H1 (cell line): Measurements from ENCODE around the gene EMD. TPM values are rescaled to one million over a fixed set of nuclear protein-coding genes. Genes with fewer than 3 reads are reported as not detected.

Experiments
- CTCF ChIA-PET: fragments of 300-600 bp; sonication (Branson Sonifier 250); formaldehyde crosslinking; loops from one replicate; lab custom pipeline; 2021; ENCODE audit not compliant: partially characterized antibody; lab: Charles Lee
- POLR2A ChIA-PET: fragments of 300-600 bp; sonication (Branson Sonifier 250); formaldehyde crosslinking; loops from one replicate; lab custom pipeline; 2021; ENCODE audit warnings: inconsistent platforms; ENCODE audit not compliant: partially characterized antibody; lab: Charles Lee
- DNase-seq, 2 experiments: peaks; one replicate each; pipeline versions ENCODE4 v3.0.0 to v3.0.0-alpha.2; 2010 to 2022; ENCODE audit warnings: low spot score in 2 of 2, low read depth in 1 of 2, mixed read lengths in 1 of 2
- FAIRE-seq: peaks from 2 replicates; lab custom pipeline; 2011; peaks lifted over from hg19 to GRCh38; lab: Jason Lieb, UNC
- H2AFZ ChIP-seq: 2 replicates; pipeline ENCODE4 v1.8.1; 2012; ENCODE audit warnings: low read length, inconsistent platforms
- H2AK5ac ChIP-seq: 2 replicates; pipeline ENCODE4 v1.6.1; 2013; ENCODE audit warnings: low read depth, low read length
- H2BK120ac ChIP-seq: replicated peaks from 2 replicates; pipeline ENCODE3; 2013; ENCODE audit warnings: low read depth, low read length, inconsistent platforms
- H2BK12ac ChIP-seq: 2 replicates; pipeline ENCODE4 v1.6.1; 2013; ENCODE audit warnings: low read depth, low read length
- H2BK15ac ChIP-seq: 2 replicates; pipeline ENCODE4 v1.6.1; 2013; ENCODE audit warnings: low read length
- H2BK20ac ChIP-seq: 2 replicates; pipeline ENCODE4 v1.6.1; 2013; ENCODE audit warnings: low read length
- H2BK5ac ChIP-seq: 2 replicates; pipeline ENCODE4 v1.6.1; 2013; ENCODE audit warnings: low read depth, low read length
- H3K14ac ChIP-seq: 2 replicates; pipeline ENCODE4 v1.6.1; 2013; ENCODE audit warnings: inconsistent platforms; ENCODE audit not compliant: insufficient read length
- H3K18ac ChIP-seq: 2 replicates; pipeline ENCODE4 v1.6.1; 2013; ENCODE audit warnings: low read length; ENCODE audit errors: extremely low read depth
- H3K23ac ChIP-seq: 2 replicates; pipeline ENCODE4 v1.6.1; 2013; ENCODE audit warnings: inconsistent platforms; ENCODE audit not compliant: insufficient read length
- H3K23me2 ChIP-seq: 2 replicates; pipeline ENCODE4 v1.6.1; 2013; ENCODE audit warnings: low read depth, low read length
- H3K27ac ChIP-seq: 2 replicates; pipeline ENCODE4 v1.6.1; 2011; ENCODE audit warnings: low read depth, low read length, inconsistent platforms
- H3K27me3 ChIP-seq, 4 experiments: replicated peaks in 1 of 4; 1 replicate in 1 of 4; 2 replicates in 3 of 4; pipeline versions ENCODE4 v1.6.1 to v1.8.1; 2011 to 2013; ENCODE audit warnings: low read length in 3 of 4, mild to moderate bottlenecking in 3 of 4, inconsistent platforms in 2 of 4, mixed read lengths in 2 of 4, moderate library complexity in 1 of 4; ENCODE audit not compliant: control insufficient read depth in 3 of 4, insufficient read depth in 3 of 4; ENCODE audit errors: extremely low read depth in 1 of 4
- H3K36me3 ChIP-seq, 4 experiments: 2 replicates each; pipeline versions ENCODE4 v1.6.1 to v1.8.1; 2011 to 2013; ENCODE audit warnings: mild to moderate bottlenecking in 4 of 4, low read length in 3 of 4, moderate library complexity in 2 of 4, control low read depth in 1 of 4, inconsistent platforms in 1 of 4; ENCODE audit not compliant: insufficient read depth in 4 of 4, control insufficient read depth in 2 of 4
- H3K4ac ChIP-seq: replicated peaks from 2 replicates; pipeline ENCODE3; 2013; ENCODE audit warnings: low read length, low read depth, mixed read lengths, inconsistent platforms; ENCODE audit not compliant: insufficient read length
- H3K4me1 ChIP-seq, 4 experiments: replicated peaks in 1 of 4; 1 replicate in 1 of 4; 2 replicates in 3 of 4; pipeline versions ENCODE4 v1.6.1 to v1.8.1; 2011 to 2013; ENCODE audit warnings: low read length in 3 of 4, inconsistent platforms in 2 of 4, mixed read lengths in 1 of 4; ENCODE audit not compliant: insufficient read depth in 4 of 4, control insufficient read depth in 3 of 4
- H3K4me2 ChIP-seq, 2 experiments: 2 replicates each; pipeline versions ENCODE4 v1.6.1 to v1.8.1; 2011 to 2013; ENCODE audit warnings: low read depth in 2 of 2, low read length in 2 of 2, control low read depth in 1 of 2, inconsistent platforms in 1 of 2, mild to moderate bottlenecking in 1 of 2; ENCODE audit not compliant: insufficient read depth in 1 of 2
- H3K4me3 ChIP-seq, 4 experiments: fragments of 200-600, 300-600 bp in 1 of 4; sonication (generic), shearing (Covaris generic), sonication (Bioruptor Twin) in 1 of 4; 2 replicates each; pipeline versions ENCODE4 v1.5.1 to v1.8.1; 2011 to 2016; ENCODE audit warnings: low read length in 4 of 4, low read depth in 3 of 4, control low read depth in 2 of 4, inconsistent platforms in 2 of 4, mild to moderate bottlenecking in 2 of 4, mixed read lengths in 1 of 4, moderate library complexity in 1 of 4; ENCODE audit not compliant: insufficient read depth in 2 of 4; ENCODE audit errors: extremely low read depth in 1 of 4
- H3K56ac ChIP-seq: replicated peaks from 2 replicates; pipeline ENCODE3; 2013; ENCODE audit warnings: low read depth, mild to moderate bottlenecking, mixed read lengths, low read length, inconsistent platforms; ENCODE audit not compliant: insufficient read length
- H3K79me1 ChIP-seq: 2 replicates; pipeline ENCODE4 v1.6.1; 2013; ENCODE audit warnings: low read depth, low read length, control low read depth
- H3K79me2 ChIP-seq, 2 experiments: 2 replicates each; pipeline versions ENCODE4 v1.6.1 to v1.8.1; 2012 to 2013; ENCODE audit warnings: low read length in 2 of 2, mild to moderate bottlenecking in 2 of 2, inconsistent platforms in 1 of 2; ENCODE audit not compliant: insufficient read depth in 2 of 2, control insufficient read depth in 1 of 2
- H3K9ac ChIP-seq, 4 experiments: replicated peaks in 1 of 4; 1 replicate in 1 of 4; 2 replicates in 3 of 4; pipeline versions ENCODE4 v1.6.1 to v1.8.1; 2011 to 2013; ENCODE audit warnings: low read depth in 3 of 4, low read length in 3 of 4, control low read depth in 2 of 4, mild to moderate bottlenecking in 2 of 4, moderate library complexity in 2 of 4, inconsistent platforms in 1 of 4; ENCODE audit errors: extremely low read depth in 1 of 4
- H3K9me3 ChIP-seq, 2 experiments: 2 replicates each; pipeline versions ENCODE4 v1.6.1 to v1.8.1; 2012 to 2013; ENCODE audit warnings: mild to moderate bottlenecking in 2 of 2, moderate library complexity in 2 of 2, control low read depth in 1 of 2, inconsistent platforms in 1 of 2, low read depth in 1 of 2, low read length in 1 of 2, mixed read lengths in 1 of 2; ENCODE audit not compliant: insufficient read depth in 2 of 2
- H4K20me1 ChIP-seq, 2 experiments: replicated peaks in 1 of 2; 2 replicates each; pipeline versions ENCODE3 to v1.8.1; 2011 to 2013; ENCODE audit warnings: inconsistent platforms in 2 of 2, low read length in 2 of 2, mild to moderate bottlenecking in 1 of 2; ENCODE audit not compliant: insufficient read depth in 2 of 2, control insufficient read depth in 1 of 2
- H4K5ac ChIP-seq: 2 replicates; pipeline ENCODE4 v1.6.1; 2013; ENCODE audit warnings: low read length, low read depth, mixed read lengths, inconsistent platforms; ENCODE audit not compliant: insufficient read length
- H4K8ac ChIP-seq: 2 replicates; pipeline ENCODE4 v1.8.0; 2013; ENCODE audit warnings: mild to moderate bottlenecking, moderate library complexity, low read length, inconsistent platforms; ENCODE audit not compliant: insufficient read depth; ENCODE audit errors: extremely low read depth
- H4K91ac ChIP-seq: replicated peaks from 2 replicates; pipeline ENCODE3; 2013; ENCODE audit warnings: low read length, mixed read lengths, inconsistent platforms; ENCODE audit not compliant: insufficient read length
- CBX8 ChIP-seq: fragments of 300-800, 300-1000 bp; sonication (generic); IDR thresholded peaks from 2 replicates; pipeline ENCODE4 v1.7.1; 2016; ENCODE audit warnings: low read depth, low read length, borderline replicate concordance
- POLR2A ChIP-seq, 2 experiments: IDR thresholded peaks; 1 replicate in 1 of 2; 2 replicates in 1 of 2; pipeline ENCODE4 v1.6.1; 2011; ENCODE audit warnings: low read depth in 2 of 2, low read length in 2 of 2, mild to moderate bottlenecking in 2 of 2; ENCODE audit errors: control extremely low read depth in 1 of 2
- ZNF274 ChIP-seq: IDR thresholded peaks from 2 replicates; pipeline ENCODE4 v1.7.0; 2012; ENCODE audit warnings: low read length, borderline replicate concordance; ENCODE audit errors: extremely low read depth
- WGBS, 2 experiments: shearing (Covaris generic) in 1 of 2; methylation state at CpG; one replicate each; pipeline versions ENCODE4 v1.1.6 to v1.1.7; 2013 to 2015; ENCODE audit warnings: low lambda C conversion rate in 2 of 2, mixed read lengths in 2 of 2, inconsistent platforms in 1 of 2, low coverage in 1 of 2, missing lambda C conversion rate in 1 of 2; ENCODE audit not compliant: insufficient replicate concordance in 2 of 2, insufficient coverage in 1 of 2, insufficient read length in 1 of 2; ENCODE audit errors: extremely low coverage in 1 of 2, missing lambda C conversion rate in 1 of 2; 5-methylcytosine and 5-hydroxymethylcytosine counted together
- polyA plus RNA-seq, 7 experiments: library from polyadenylated mRNA; depleted of rRNA in 3 of 7; stranded (reverse) in 5 of 7; unstranded in 2 of 7; fragments of >200 nt in 5 of 7; fragments of 200-250 nt in 2 of 7; gene quantifications; 1 replicate in 5 of 7; 2 replicates in 1 of 7; 4 replicates in 1 of 7; pipeline versions ENCODE4 v1.2.1 to v1.2.3, GENCODE V29; 2011 to 2013; ENCODE audit warnings: missing spikeins in 2 of 7, mixed read lengths in 2 of 7
- total RNA-seq: library from RNA; stranded (reverse); fragmentation: NEBNext Ultra II Directional; extraction: Animal tissue kit (Norgen Biotek cat#: 25700); gene quantifications from 2 replicates; pipeline ENCODE4 v1.2.1, GENCODE V29; 2021

Gene EMD
- total and polyA plus RNA-seq, 2 of the 8 experiments (the other 6 are each of a cell fraction or from before 2014, with no cell fraction given): 45.5 to 109 TPM

- Histone ChIP-seq H2AFZ (no peak overlapping the region), H3K27me3 (no peaks in the 10 kb centered on the region), H3K79me1 (no peaks in the 10 kb centered on the region), H2BK120ac (no peak overlapping the region), H4K91ac (no peak overlapping the region), H3K4me3 (no peak overlapping the region), H4K20me1 (peaks cover 0 to 36% of the 10 kb centered on the region in 2 experiments), H3K18ac (no peak overlapping the region), H3K79me2 (no peaks in the 10 kb centered on the region), H3K4me1 (no peaks in the 10 kb centered on the region), H3K4me2 (no peak overlapping the region), H2BK5ac (no peak overlapping the region), H3K36me3 (peaks cover 41 to 99% (median 82%) of the 10 kb centered on the region in 4 experiments), H3K27ac (no peak overlapping the region), H3K4ac (no peak overlapping the region), H3K14ac (no peak overlapping the region), H3K23ac (no peak overlapping the region), H4K5ac (no peak overlapping the region), H3K9ac (no peak overlapping the region), H2BK12ac (no peak overlapping the region), H3K23me2 (no peaks in the 10 kb centered on the region), H2BK20ac (no peak overlapping the region), H2AK5ac (no peak overlapping the region), H3K9me3 (no peaks in the 10 kb centered on the region), H2BK15ac (no peak overlapping the region), H4K8ac (no peak overlapping the region; the same call in 1 of the 2 replicates), H3K56ac (no peak overlapping the region)
- FAIRE-seq: no peak
- WGBS, 2 experiments: 95% methylated on average over 9 of the region's 24 CpGs; no CpG with 5 or more reads in 1 of the 2 experiments
- ChIA-PET CTCF (interaction anchor here (1.5 kb wide), 1 partner anchor 12 kb away, joined by 4 read pairs; no protein-coding TSS in a partner anchor), POLR2A (interaction anchor here (1.9 to 15.6 kb wide), 3 partner anchors 12 to 48 kb away, joined by 5 to 348 read pairs (median 8); no protein-coding TSS in a partner anchor)
- TF ChIP-seq CBX8 (no peak), ZNF274 (no peak), POLR2A (IDR thresholded peaks at IDR 0.05; ENCODE audit: control extremely low read depth in 1 of 2, low read depth in 2 of 2, low read length in 2 of 2) (peak in 1 of 2 experiments; percentile 32; a peak in 1 of 3 replicates)
- no peak for DNase-seq
Measured at GRCh38 chrX:154353172-154353843, 25.8 kb upstream of the EMD start.
